ENCODE data around the gene SMIM36. TPM values are rescaled to one million over a fixed set of nuclear protein-coding genes. Genes with fewer than 3 reads are reported as not detected.

The SMIM36 gene
- total and polyA plus RNA-seq, 9 donors, result not detected

DNA sequence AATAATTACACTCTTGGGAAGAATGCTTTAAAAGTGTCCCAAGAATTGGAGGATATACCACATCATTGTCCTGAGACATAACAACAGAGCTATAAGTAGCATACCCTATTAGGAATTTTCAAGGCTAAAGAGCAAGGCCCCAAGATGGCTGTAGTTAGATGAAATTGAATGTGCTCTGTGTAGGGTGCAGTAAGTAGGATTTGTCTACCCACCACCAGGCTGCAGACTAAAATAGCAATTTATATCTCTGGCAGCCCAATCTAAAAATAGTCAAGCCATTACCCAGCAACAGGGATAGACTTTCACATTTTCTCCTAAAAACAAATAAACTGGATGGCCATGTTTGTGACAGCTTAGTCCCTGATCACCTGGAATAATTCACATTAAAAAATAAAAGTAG, 95.3 kb downstream of the SMIM36 start:
- no peaks in the 10 kb centered on the region for H3K9me3 ChIP-seq
- TF ChIP-seq EP300 (IDR thresholded peaks at IDR 0.05) (no peak), CTCF (IDR thresholded peaks at IDR 0.05) (no peak), POLR2A (IDR thresholded peaks at IDR 0.05) (no peak)
- no peaks in the 10 kb centered on the region for H3K27me3 ChIP-seq
- no peak overlapping the region for H3K27ac ChIP-seq
- no peak overlapping the region for H3K4me3 ChIP-seq
- no peak for DNase-seq
- intact Hi-C loops (cut with DNase I), result no loop called here
- no peaks in the 10 kb centered on the region for H3K36me3 ChIP-seq
- H3K4me1 ChIP-seq (ENCODE audit: insufficient read depth), result no peaks in the 10 kb centered on the region

- intact Hi-C loops (cut with DNase I), result no loop called here
- Histone ChIP-seq H3K9me3 (no peaks in the 10 kb centered on the region), H3K4me3 (no peak overlapping the region), H3K27me3 (no peaks in the 10 kb centered on the region), H3K36me3 (no peaks in the 10 kb centered on the region), H3K4me1 (ENCODE audit: insufficient read depth) (no peaks in the 10 kb centered on the region), H3K27ac (no peak overlapping the region)
- no peak for TF ChIP-seq EP300 (IDR thresholded peaks at IDR 0.05)
- TF ChIP-seq CTCF (IDR thresholded peaks at IDR 0.05), result no peak
- no peak for TF ChIP-seq POLR2A (IDR thresholded peaks at IDR 0.05)
- WGBS, 3 donors, result 95 to 98% (median 97%) methylated on average over 4 of the region's 4 CpGs
- DNase-seq, result no peak
Measured at GRCh38 chr17:55414983-55415382, 96.3 kb downstream of the SMIM36 start.

GRCh38 chr17:55413825-55414489, 97.3 kb downstream of the SMIM36 start:
- no peak overlapping the region for H3K27ac ChIP-seq
- TF ChIP-seq EP300 (IDR thresholded peaks at IDR 0.05) (no peak), POLR2A (IDR thresholded peaks at IDR 0.05) (no peak), CTCF (IDR thresholded peaks at IDR 0.05) (no peak)
- no peaks in the 10 kb centered on the region for H3K4me1 ChIP-seq (ENCODE audit: insufficient read depth)
- H3K9me3 ChIP-seq, result no peaks in the 10 kb centered on the region
- 92 to 97% (median 93%) methylated on average over 8 of the region's 8 CpGs for WGBS, 3 donors
- no peaks in the 10 kb centered on the region for H3K36me3 ChIP-seq
- H3K4me3 ChIP-seq, result no peak overlapping the region
- H3K27me3 ChIP-seq, result no peaks in the 10 kb centered on the region
- intact Hi-C loops (cut with DNase I), result no loop called here
- DNase-seq, result no peak

DNA sequence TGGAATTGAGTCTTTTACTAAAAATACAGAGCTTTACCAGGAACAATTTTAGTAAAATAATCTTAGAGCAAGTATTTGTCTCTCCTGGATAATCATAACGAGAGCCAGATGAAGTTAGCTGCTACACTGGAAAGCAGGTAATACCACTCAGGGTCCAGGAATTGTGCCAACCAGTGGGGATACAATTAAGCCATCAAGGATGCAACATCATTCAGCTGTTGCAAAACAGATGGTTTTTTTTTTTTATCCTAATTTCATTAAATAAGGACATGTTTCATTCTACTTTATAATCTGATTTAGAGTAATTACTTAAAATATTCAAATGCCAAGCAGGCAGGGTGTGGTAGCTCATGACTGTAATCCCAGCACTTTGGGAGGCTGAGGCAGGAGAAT, 99.8 kb downstream of the SMIM36 start:
- no peak overlapping the region for H3K4me3 ChIP-seq
- DNase-seq, result no peak
- intact Hi-C loops (cut with DNase I), result no loop called here
- H3K27me3 ChIP-seq, result no peaks in the 10 kb centered on the region
- H3K9me3 ChIP-seq, result no peaks in the 10 kb centered on the region
- H3K36me3 ChIP-seq, result no peaks in the 10 kb centered on the region
- H3K27ac ChIP-seq, result no peak overlapping the region
- no peaks in the 10 kb centered on the region for H3K4me1 ChIP-seq (ENCODE audit: insufficient read depth)
- WGBS, 3 donors, result 94 to 100% (median 98%) methylated on average over 1 of the region's 1 CpG
- TF ChIP-seq CTCF (IDR thresholded peaks at IDR 0.05), result no peak
- TF ChIP-seq POLR2A (IDR thresholded peaks at IDR 0.05), result no peak
- TF ChIP-seq EP300 (IDR thresholded peaks at IDR 0.05), result no peak
